HepG2 (cell line): ENCODE data around the gene CAMK1D. TPM values are rescaled to one million over a fixed set of nuclear protein-coding genes. Genes with fewer than 3 reads are reported as not detected.

Experiments used
- ATAC-seq: fragments of 200-7000 bp; cut with Tn5 transposase; 3 replicates; pipeline ENCODE4 v1.9.1; 2020; ENCODE audit warnings: mild to moderate bottlenecking, moderate library complexity
- BruUV-seq: library from RNA; stranded (reverse); fragments of 400-500 nt; replicated peaks from 2 replicates; lab custom pipeline; 2021; lab: Mats Ljungman, UMichigan
- CTCF ChIA-PET: fragments of 300-600 bp; formaldehyde crosslinking; extraction: SDS; loops from one replicate; lab custom pipeline; 2021; ENCODE audit warnings: low total read pairs, inconsistent platforms, low intra/inter-chr PET ratio; lab: Yijun Ruan, JAX
- POLR2A ChIA-PET: fragments of 350-600 bp; sonication (Branson Sonifier 250); formaldehyde crosslinking; loops from one replicate; lab custom pipeline; 2020; ENCODE audit warnings: antibody characterized with exemption, inconsistent platforms; lab: Yijun Ruan, JAX
- DNase-seq: peaks from one replicate; pipeline ENCODE4 v3.0.0-alpha.2; 2015; ENCODE audit warnings: low spot score
- FAIRE-seq: peaks from 3 replicates; lab custom pipeline; 2011; peaks lifted over from hg19 to GRCh38; lab: Jason Lieb, UNC
- H2AFZ ChIP-seq: one replicate; pipeline ENCODE4 v1.6.1; 2011; ENCODE audit warnings: low read length, inconsistent platforms
- H3K27ac ChIP-seq: fragments of 300-600 bp; 3 replicates; pipeline ENCODE4 v1.8.0; 2011; ENCODE audit warnings: mixed run types, mild to moderate bottlenecking, mixed read lengths, low read length, inconsistent platforms; ENCODE audit not compliant: insufficient read depth; ENCODE audit errors: extremely low read length
- H3K27me3 ChIP-seq, 2 experiments: fragments of 200-600 bp in 1 of 2; 2 replicates in 1 of 2; 3 replicates in 1 of 2; pipeline versions ENCODE4 v1.6.0 to v1.8.0; 2011; ENCODE audit warnings: low read length in 2 of 2, mild to moderate bottlenecking in 2 of 2, moderate library complexity in 2 of 2, inconsistent platforms in 1 of 2; ENCODE audit not compliant: insufficient read depth in 2 of 2, control insufficient read depth in 1 of 2
- H3K36me3 ChIP-seq, 2 experiments: fragments of 200-600 bp in 1 of 2; replicated peaks in 1 of 2; 2 replicates in 1 of 2; 3 replicates in 1 of 2; pipeline versions ENCODE4 v1.5.1 to v1.8.0; 2011; ENCODE audit warnings: low read length in 2 of 2, inconsistent platforms in 1 of 2; ENCODE audit not compliant: insufficient read depth in 2 of 2, control insufficient read depth in 1 of 2
- H3K4me1 ChIP-seq: 2 replicates; pipeline ENCODE4 v1.5.1; 2012; ENCODE audit warnings: low read length, inconsistent platforms; ENCODE audit not compliant: insufficient read depth
- H3K4me2 ChIP-seq: 2 replicates; pipeline ENCODE4 v1.6.0; 2011; ENCODE audit warnings: low read depth, low read length, inconsistent platforms
- H3K4me3 ChIP-seq, 3 experiments: fragments of 200-600 bp in 1 of 3; sonication (generic), shearing (Covaris generic) in 1 of 3; replicated peaks in 1 of 3; 2 replicates each; pipeline ENCODE4 v1.5.1; 2011 to 2016; ENCODE audit warnings: low read length in 3 of 3, inconsistent platforms in 2 of 3, low read depth in 2 of 3, mild to moderate bottlenecking in 2 of 3, control low read depth in 1 of 3, mixed read lengths in 1 of 3; ENCODE audit not compliant: insufficient read depth in 1 of 3
- H3K79me2 ChIP-seq: one replicate; pipeline ENCODE4 v1.6.1; 2011; ENCODE audit warnings: low read length, inconsistent platforms; ENCODE audit not compliant: insufficient read depth
- H3K9ac ChIP-seq: 2 replicates; pipeline ENCODE4 v1.6.0; 2011; ENCODE audit warnings: mild to moderate bottlenecking, low read depth, low read length, inconsistent platforms; ENCODE audit not compliant: insufficient read depth
- H3K9me3 ChIP-seq: 2 replicates; pipeline ENCODE4 v1.5.1; 2012; ENCODE audit warnings: mild to moderate bottlenecking, low read length
- H4K20me1 ChIP-seq: 2 replicates; pipeline ENCODE4 v1.6.0; 2011; ENCODE audit warnings: inconsistent platforms, mild to moderate bottlenecking, low read length, moderate library complexity; ENCODE audit not compliant: insufficient read depth
- MATR3 ChIP-seq: sonication (generic); formaldehyde crosslinking; IDR thresholded peaks from 2 replicates; pipeline ENCODE4 v1.4.0; 2020; ENCODE audit warnings: missing genetic modification reagents
- PCBP2 ChIP-seq: fragments of 200-400 bp; formaldehyde crosslinking; optimal IDR thresholded peaks from 2 replicates; pipeline ENCODE3; 2018; ENCODE audit warnings: low read length, low read depth; ENCODE audit not compliant: poor library complexity, severe bottlenecking
- PITX1 ChIP-seq: sonication (generic); formaldehyde crosslinking; IDR thresholded peaks from 2 replicates; pipeline ENCODE4 v1.5.1; 2020; ENCODE audit warnings: mild to moderate bottlenecking, missing genetic modification reagents
- POLR2G ChIP-seq: fragments of 200-400 bp; formaldehyde crosslinking; IDR thresholded peaks from 2 replicates; pipeline ENCODE4 v1.6.1; 2018; ENCODE audit warnings: mild to moderate bottlenecking, low read depth, low read length, moderate library complexity
- RFX1 ChIP-seq: fragments of 450-650 bp; IDR thresholded peaks from 2 replicates; pipeline ENCODE4 v1.6.1; 2017
- THAP11 ChIP-seq: IDR thresholded peaks from 2 replicates; pipeline ENCODE4 v1.6.1; 2016; ENCODE audit warnings: missing biosample characterization, missing genetic modification reagents
- ZFP36 ChIP-seq: fragments of 150-350 bp; IDR thresholded peaks from 2 replicates; pipeline ENCODE4 v1.6.1; 2018; ENCODE audit warnings: borderline replicate concordance, low read length, low read depth; ENCODE audit not compliant: partially characterized antibody
- ZNF205 ChIP-seq: IDR thresholded peaks from 2 replicates; pipeline ENCODE4 v1.6.1; 2018; ENCODE audit warnings: missing biosample characterization, missing genetic modification reagents
- ZNF292 ChIP-seq: sonication (generic); formaldehyde crosslinking; IDR thresholded peaks from 2 replicates; pipeline ENCODE4 v1.8.1; 2022; ENCODE audit warnings: mild to moderate bottlenecking, low read depth, missing genetic modification reagents, borderline replicate concordance
- ZNF670 ChIP-seq: sonication (generic); formaldehyde crosslinking; IDR thresholded peaks from 2 replicates; pipeline ENCODE4 v1.8.0; 2022; ENCODE audit warnings: mild to moderate bottlenecking, missing genetic modification reagents, borderline replicate concordance
- ZNF724P ChIP-seq: sonication (generic); formaldehyde crosslinking; IDR thresholded peaks from 2 replicates; pipeline ENCODE4 v1.8.0; 2022; ENCODE audit warnings: missing genetic modification reagents, borderline replicate concordance
- WGBS: methylation state at CpG from one replicate; pipeline ENCODE4 v1.1.6; 2017; ENCODE audit warnings: low lambda C conversion rate; 5-methylcytosine and 5-hydroxymethylcytosine counted together
- in situ Hi-C: cut with HindIII; loops from 2 replicates; pipeline ENCODE4 v1.10.0; 2017; ENCODE audit warnings: low pct_unique_long_range_greater_than_20kb; ENCODE audit not compliant: extremely low pct_ligation_motif_present
- intact Hi-C: fragments of 100-400 bp; cut with micrococcal nuclease; formaldehyde crosslinking; loops from one replicate; pipeline ENCODE4 v1.10.0; 2022; ENCODE audit not compliant: unreplicated experiment
- polyA plus RNA-seq, 8 experiments: library from polyadenylated mRNA; depleted of rRNA in 3 of 8; stranded (reverse) in 7 of 8; unstranded in 1 of 8; fragments of >200 nt; fragmentation: Illumina TruSeq in 4 of 8; extraction: Trizol in 4 of 8; gene quantifications; 2 replicates each; pipeline versions ENCODE4 v1.2.1 to v1.2.3, GENCODE V29; 2011 to 2016; ENCODE audit warnings: low read depth in 4 of 8, missing spikeins in 1 of 8, mixed read lengths in 1 of 8; ENCODE audit not compliant: insufficient read depth in 1 of 8
- total RNA-seq, 5 experiments: library from RNA; depleted of rRNA; stranded (reverse); fragments of >200 nt; fragmentation: Illumina TruSeq; extraction: Trizol; gene quantifications; 2 replicates each; pipeline ENCODE4 v1.2.3, GENCODE V29; 2016; ENCODE audit warnings: low read depth in 1 of 5
- TF ChIP-seq, protein P1 (sequence below): sonication (generic); formaldehyde crosslinking; IDR thresholded peaks from 2 replicates; pipeline ENCODE4 v1.5.0; 2020; ENCODE audit warnings: missing genetic modification reagents, mild to moderate bottlenecking, borderline replicate concordance
- TF ChIP-seq, protein P2 (sequence below): sonication (generic); formaldehyde crosslinking; conservative IDR thresholded peaks from 2 replicates; pipeline ENCODE4 v1.4.0; 2020; ENCODE audit warnings: missing genetic modification reagents
- TF ChIP-seq, protein P3 (sequence below): sonication (generic); formaldehyde crosslinking; IDR thresholded peaks from 2 replicates; pipeline ENCODE4 v1.4.0; 2020; ENCODE audit warnings: missing genetic modification reagents, borderline replicate concordance

The CAMK1D gene
- total and polyA plus RNA-seq, 2 of the 13 experiments (the other 11 are each of a cell fraction or from before 2014, with no cell fraction given): under 0.01 TPM; not detected in 1

DNA sequence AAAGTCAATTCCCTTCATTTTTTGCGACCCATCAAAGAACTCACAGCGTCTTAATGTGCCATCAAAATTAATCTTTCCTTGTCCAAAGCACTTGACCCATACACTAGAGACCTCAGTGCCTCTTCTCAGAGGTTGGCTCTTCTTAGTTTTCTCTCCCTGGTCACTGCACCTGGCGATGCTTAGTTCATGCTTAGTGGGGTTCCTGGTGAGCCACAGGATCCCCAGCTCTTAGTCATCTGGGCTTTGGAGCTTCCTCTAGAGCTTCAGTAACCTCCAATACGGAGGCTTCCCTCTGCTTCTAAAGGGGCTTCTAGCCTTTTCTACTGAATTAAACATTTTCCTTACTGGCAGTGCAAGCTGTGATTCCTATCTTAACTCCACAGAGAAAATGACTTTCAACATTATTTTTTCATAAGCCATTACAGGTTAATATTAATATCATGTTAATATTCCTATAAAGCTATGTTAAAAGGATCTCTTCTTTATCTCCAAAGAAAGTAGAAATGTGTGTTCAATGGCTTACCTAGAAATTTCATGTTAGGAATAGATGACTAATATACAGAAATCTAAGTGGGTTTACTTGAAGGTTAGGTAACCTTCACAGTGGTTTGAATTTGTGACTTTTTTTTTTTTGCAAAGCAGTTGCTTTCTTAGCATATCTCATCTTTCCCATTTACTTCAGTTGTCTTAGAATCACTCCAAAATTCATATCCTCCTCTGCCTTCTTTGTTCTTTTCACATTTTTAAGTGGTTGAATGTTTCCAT lies 295.2 kb downstream of the CAMK1D start:
- H3K27me3 ChIP-seq: peaks cover 0 to 6% of the 10 kb centered on the region in 2 experiments; a peak in 1 of 5 replicates
- no peak overlapping the region for H2AFZ ChIP-seq
- BruUV-seq: no TSS peak
- no peak overlapping the region for H3K4me3 ChIP-seq
- intact Hi-C loops (no loop called here), in situ Hi-C loops (no loop called here)
- no peaks in the 10 kb centered on the region for H4K20me1 ChIP-seq
- CTCF ChIA-PET: no interaction called here
- TF ChIP-seq, protein P1, sequence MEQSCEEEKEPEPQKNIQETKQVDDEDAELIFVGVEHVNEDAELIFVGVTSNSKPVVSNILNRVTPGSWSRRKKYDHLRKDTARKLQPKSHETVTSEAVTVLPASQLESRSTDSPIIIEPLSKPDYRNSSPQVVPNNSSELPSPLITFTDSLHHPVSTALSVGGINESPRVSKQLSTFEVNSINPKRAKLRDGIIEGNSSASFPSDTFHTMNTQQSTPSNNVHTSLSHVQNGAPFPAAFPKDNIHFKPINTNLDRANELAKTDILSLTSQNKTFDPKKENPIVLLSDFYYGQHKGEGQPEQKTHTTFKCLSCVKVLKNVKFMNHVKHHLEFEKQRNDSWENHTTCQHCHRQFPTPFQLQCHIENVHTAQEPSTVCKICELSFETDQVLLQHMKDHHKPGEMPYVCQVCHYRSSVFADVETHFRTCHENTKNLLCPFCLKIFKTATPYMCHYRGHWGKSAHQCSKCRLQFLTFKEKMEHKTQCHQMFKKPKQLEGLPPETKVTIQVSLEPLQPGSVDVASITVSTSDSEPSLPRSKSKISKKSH (CRISPR knock-in tag): no peak
- no peak for ATAC-seq
- H3K9ac ChIP-seq: no peak overlapping the region
- WGBS: 36% methylated on average over 4 of the region's 4 CpGs
- H3K36me3 ChIP-seq: no peaks in the 10 kb centered on the region
- H3K4me1 ChIP-seq: no peaks in the 10 kb centered on the region
- no peak for FAIRE-seq
- no peak overlapping the region for H3K27ac ChIP-seq
- H3K79me2 ChIP-seq: no peaks in the 10 kb centered on the region
- no peaks in the 10 kb centered on the region for H3K9me3 ChIP-seq
- DNase-seq: no peak
- POLR2A ChIA-PET: no interaction called here
- no peak overlapping the region for H3K4me2 ChIP-seq

DNA sequence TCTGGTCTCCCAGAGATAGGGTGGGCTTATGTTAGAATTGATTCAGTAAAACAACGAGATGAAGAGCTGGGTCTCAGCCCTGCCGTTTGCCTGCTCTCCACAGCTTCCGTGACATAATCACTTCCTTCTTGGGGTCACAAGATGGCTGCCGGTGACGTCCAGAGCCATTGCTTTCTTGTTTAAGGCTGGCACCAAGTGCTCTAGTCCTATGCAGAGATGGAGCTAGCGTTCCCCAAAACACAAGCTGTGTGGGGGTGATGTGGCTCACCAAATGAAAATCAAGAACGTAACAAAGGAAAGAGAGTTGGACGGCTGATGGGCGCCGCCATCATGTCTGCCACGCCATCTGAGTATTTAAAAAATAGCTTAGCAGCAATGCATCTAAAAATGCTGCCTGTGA lies 296.1 kb downstream of the CAMK1D start:
- 61% methylated on average over 11 of the region's 11 CpGs for WGBS
- Histone ChIP-seq H3K4me1 (no peaks in the 10 kb centered on the region), H3K27ac (no peak overlapping the region), H3K9ac (no peak overlapping the region), H3K4me3 (no peak overlapping the region), H3K27me3 (peaks cover 0 to 7% of the 10 kb centered on the region in 2 experiments; a peak in 1 of 5 replicates), H3K4me2 (no peak overlapping the region), H3K9me3 (no peaks in the 10 kb centered on the region), H4K20me1 (no peaks in the 10 kb centered on the region), H2AFZ (no peak overlapping the region), H3K36me3 (no peaks in the 10 kb centered on the region), H3K79me2 (no peaks in the 10 kb centered on the region)
- intact Hi-C loops (no loop called here), in situ Hi-C loops (no loop called here)
- TF ChIP-seq RFX1 (no peak), ZNF670 (CRISPR knock-in tag) (no peak), PITX1 (CRISPR knock-in tag) (no peak), ZNF205 (CRISPR knock-in tag) (no peak), ZNF724P (no peak), POLR2G (no peak), PCBP2 (no peak), ZNF292 (CRISPR knock-in tag) (no peak), MATR3 (no peak), THAP11 (CRISPR knock-in tag) (no peak), ZFP36 (no peak)
- TF ChIP-seq, protein P2, sequence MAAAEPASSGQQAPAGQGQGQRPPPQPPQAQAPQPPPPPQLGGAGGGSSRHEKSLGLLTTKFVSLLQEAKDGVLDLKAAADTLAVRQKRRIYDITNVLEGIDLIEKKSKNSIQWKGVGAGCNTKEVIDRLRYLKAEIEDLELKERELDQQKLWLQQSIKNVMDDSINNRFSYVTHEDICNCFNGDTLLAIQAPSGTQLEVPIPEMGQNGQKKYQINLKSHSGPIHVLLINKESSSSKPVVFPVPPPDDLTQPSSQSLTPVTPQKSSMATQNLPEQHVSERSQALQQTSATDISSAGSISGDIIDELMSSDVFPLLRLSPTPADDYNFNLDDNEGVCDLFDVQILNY (CRISPR knock-in tag): no peak
- TF ChIP-seq, protein P3, sequence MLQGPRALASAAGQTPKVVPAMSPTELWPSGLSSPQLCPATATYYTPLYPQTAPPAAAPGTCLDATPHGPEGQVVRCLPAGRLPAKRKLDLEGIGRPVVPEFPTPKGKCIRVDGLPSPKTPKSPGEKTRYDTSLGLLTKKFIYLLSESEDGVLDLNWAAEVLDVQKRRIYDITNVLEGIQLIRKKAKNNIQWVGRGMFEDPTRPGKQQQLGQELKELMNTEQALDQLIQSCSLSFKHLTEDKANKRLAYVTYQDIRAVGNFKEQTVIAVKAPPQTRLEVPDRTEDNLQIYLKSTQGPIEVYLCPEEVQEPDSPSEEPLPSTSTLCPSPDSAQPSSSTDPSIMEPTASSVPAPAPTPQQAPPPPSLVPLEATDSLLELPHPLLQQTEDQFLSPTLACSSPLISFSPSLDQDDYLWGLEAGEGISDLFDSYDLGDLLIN (CRISPR knock-in tag): no peak
- FAIRE-seq: no peak
- ATAC-seq: no peak
- ChIA-PET CTCF (no interaction called here), POLR2A (no interaction called here)
- no peak for DNase-seq
- no TSS peak for BruUV-seq
